Caco-2 (cell line): ENCODE results near the gene HIVEP3. TPM values are rescaled to one million over a fixed set of nuclear protein-coding genes. Genes with fewer than 3 reads are reported as not detected.

Experiments used
- BruUV-seq: library from RNA; stranded (reverse); fragments of 400-500 nt; replicated peaks from 2 replicates; lab custom pipeline; 2021; lab: Mats Ljungman, UMichigan
- CTCF ChIA-PET: fragments of 300-600 bp; sonication (Branson Sonifier 250); formaldehyde crosslinking; loops from one replicate; lab custom pipeline; 2022; ENCODE audit warnings: antibody characterized with exemption; lab: Charles Lee
- POLR2A ChIA-PET: fragments of 300-600 bp; sonication (Branson Sonifier 250); formaldehyde crosslinking; loops from one replicate; lab custom pipeline; 2022; ENCODE audit warnings: antibody characterized with exemption; lab: Charles Lee
- DNase-seq, 2 experiments: peaks; one replicate each; pipeline versions ENCODE4 v3.0.0 to v3.0.0-alpha.2; 2020 to 2022
- H3K27me3 ChIP-seq: replicated peaks from 2 replicates; pipeline ENCODE4 v1.6.0; 2011; ENCODE audit warnings: low read length; ENCODE audit not compliant: control insufficient read depth, insufficient read depth
- H3K36me3 ChIP-seq: 2 replicates; pipeline ENCODE4 v1.5.1; 2011; ENCODE audit warnings: low read length; ENCODE audit not compliant: control insufficient read depth, insufficient read depth
- H3K4me1 ChIP-seq: fragments of 250-450 bp; sonication (Bioruptor Pico); 2 replicates; pipeline ENCODE4 v1.5.1; 2020; ENCODE audit warnings: mild to moderate bottlenecking
- H3K4me3 ChIP-seq: 2 replicates; pipeline ENCODE4 v1.5.1; 2011; ENCODE audit warnings: low read depth, mild to moderate bottlenecking, control low read depth, low read length
- H3K9me3 ChIP-seq: fragments of 250-450 bp; sonication (Bioruptor Pico); 2 replicates; pipeline ENCODE4 v1.5.1; 2020; ENCODE audit warnings: mild to moderate bottlenecking, moderate library complexity
- H3K27ac Mint-ChIP-seq: one replicate; pipeline ENCODE4 v1.8.0; 2022; ENCODE audit warnings: mixed read lengths; ENCODE audit not compliant: unreplicated experiment
- H3K27me3 Mint-ChIP-seq: one replicate; pipeline ENCODE4 v1.8.0; 2022; ENCODE audit warnings: mixed read lengths; ENCODE audit not compliant: insufficient read depth, unreplicated experiment
- H3K36me3 Mint-ChIP-seq: one replicate; pipeline ENCODE4 v1.8.0; 2022; ENCODE audit warnings: mild to moderate bottlenecking, mixed read lengths; ENCODE audit not compliant: insufficient read depth, unreplicated experiment
- H3K4me1 Mint-ChIP-seq: one replicate; pipeline ENCODE4 v1.8.0; 2022; ENCODE audit warnings: low read depth, mixed read lengths; ENCODE audit not compliant: unreplicated experiment
- H3K4me3 Mint-ChIP-seq: one replicate; pipeline ENCODE4 v1.8.0; 2022; ENCODE audit warnings: mild to moderate bottlenecking, moderate library complexity, mixed read lengths; ENCODE audit not compliant: unreplicated experiment
- H3K9me3 Mint-ChIP-seq: one replicate; pipeline ENCODE4 v1.8.0; 2022; ENCODE audit warnings: mixed read lengths; ENCODE audit not compliant: unreplicated experiment
- CTCF ChIP-seq, 2 experiments: fragments of 200-600 bp in 1 of 2; IDR thresholded peaks; 1 replicate in 1 of 2; 2 replicates in 1 of 2; pipeline versions ENCODE4 v1.5.1 to v1.8.0; 2011 to 2022; ENCODE audit warnings: antibody characterized with exemption in 1 of 2, control low read depth in 1 of 2, inconsistent platforms in 1 of 2, low read depth in 1 of 2, low read length in 1 of 2, mild to moderate bottlenecking in 1 of 2, moderate library complexity in 1 of 2; ENCODE audit not compliant: insufficient read depth in 1 of 2, severe bottlenecking in 1 of 2, unreplicated experiment in 1 of 2
- intact Hi-C: fragments of 100-400 bp; cut with micrococcal nuclease; formaldehyde crosslinking; loops from one replicate; pipeline ENCODE4 v1.10.0; 2022; ENCODE audit not compliant: unreplicated experiment
- total RNA-seq: library from RNA; stranded (reverse); gene quantifications from 2 replicates; pipeline ENCODE4 v1.2.3, GENCODE V29; 2022

Gene HIVEP3
- total RNA-seq, 1 experiment from 2014 or later, result 0.25 TPM

- Mint-ChIP-seq H3K4me3 (no peak overlapping the region), H3K27ac (no peak overlapping the region), H3K27me3 (no peaks in the 10 kb centered on the region), H3K9me3 (no peaks in the 10 kb centered on the region), H3K4me1 (peaks cover 7% of the 10 kb centered on the region), H3K36me3 (no peaks in the 10 kb centered on the region)
- Histone ChIP-seq H3K9me3 (no peaks in the 10 kb centered on the region), H3K36me3 (no peaks in the 10 kb centered on the region), H3K4me3 (no peak overlapping the region), H3K27me3 (no peaks in the 10 kb centered on the region), H3K4me1 (peaks cover 32% of the 10 kb centered on the region)
- intact Hi-C loops, result loop anchor here (10.0 kb wide), 1 partner anchor 249 kb away; no protein-coding TSS in a partner anchor
- no peak for TF ChIP-seq CTCF (IDR thresholded peaks at IDR 0.05; ENCODE audit: insufficient read depth in 1 of 2, low read depth in 1 of 2, low read length in 1 of 2, severe bottlenecking in 1 of 2, unreplicated experiment in 1 of 2)
- no TSS peak for BruUV-seq
- CTCF ChIA-PET, result no interaction called here
- POLR2A ChIA-PET, result interaction anchor here (0.5 kb wide), 1 partner anchor 16 kb away, joined by 4 read pairs; no protein-coding TSS in a partner anchor
- no peak for DNase-seq
Observed at GRCh38 chr1:41513383-41513735, 405.4 kb downstream of the HIVEP3 start.

GRCh38 chr1:41512701-41513382 is 405.9 kb downstream of the HIVEP3 start:
- intact Hi-C loops, result loop anchor here (10.0 kb wide), 1 partner anchor 248 kb away; no protein-coding TSS in a partner anchor

GRCh38 chr1:41511239-41511540 is 407.5 kb downstream of the HIVEP3 start:
- BruUV-seq, result no TSS peak
- ChIA-PET POLR2A (no interaction called here), CTCF (no interaction called here)
- H3K4me1 ChIP-seq, result peaks cover 27% of the 10 kb centered on the region
- no peak for TF ChIP-seq CTCF (IDR thresholded peaks at IDR 0.05; ENCODE audit: insufficient read depth in 1 of 2, low read depth in 1 of 2, low read length in 1 of 2, severe bottlenecking in 1 of 2, unreplicated experiment in 1 of 2)
- Mint-ChIP-seq H3K4me1 (peaks cover 7% of the 10 kb centered on the region), H3K27ac (no peak overlapping the region), H3K9me3 (no peaks in the 10 kb centered on the region), H3K27me3 (no peaks in the 10 kb centered on the region), H3K36me3 (no peaks in the 10 kb centered on the region), H3K4me3 (no peak overlapping the region)
- intact Hi-C loops, result loop anchor here (10.0 kb wide), 1 partner anchor 246 kb away; no protein-coding TSS in a partner anchor
- DNase-seq, result no peak
- no peak overlapping the region for H3K4me3 ChIP-seq
- no peaks in the 10 kb centered on the region for H3K36me3 ChIP-seq
- H3K27me3 ChIP-seq, result no peaks in the 10 kb centered on the region
- H3K9me3 ChIP-seq, result no peaks in the 10 kb centered on the region

More at GRCh38 chr1:41512701-41513382, 405.9 kb downstream of the HIVEP3 start:
- H3K27me3 ChIP-seq, result no peaks in the 10 kb centered on the region
- H3K36me3 ChIP-seq, result no peaks in the 10 kb centered on the region
- no peak for TF ChIP-seq CTCF (IDR thresholded peaks at IDR 0.05; ENCODE audit: insufficient read depth in 1 of 2, low read depth in 1 of 2, low read length in 1 of 2, severe bottlenecking in 1 of 2, unreplicated experiment in 1 of 2)
- H3K27me3 Mint-ChIP-seq, result no peaks in the 10 kb centered on the region
- ChIA-PET CTCF (no interaction called here), POLR2A (interaction anchor here (0.5 kb wide), 1 partner anchor 16 kb away, joined by 4 read pairs; no protein-coding TSS in a partner anchor)
- H3K4me1 Mint-ChIP-seq, result peaks cover 7% of the 10 kb centered on the region
- no peak overlapping the region for H3K27ac Mint-ChIP-seq
- no TSS peak for BruUV-seq
- no peak for DNase-seq
- H3K4me3 Mint-ChIP-seq, result no peak overlapping the region
- H3K4me3 ChIP-seq, result no peak overlapping the region
- H3K4me1 ChIP-seq, result peaks cover 32% of the 10 kb centered on the region
- no peaks in the 10 kb centered on the region for H3K36me3 Mint-ChIP-seq
- no peaks in the 10 kb centered on the region for H3K9me3 Mint-ChIP-seq
- H3K9me3 ChIP-seq, result no peaks in the 10 kb centered on the region
